ENCODE data around the gene E2F6.

Gene E2F6

GRCh38 chr2:11507517-11507916 is 41.6 kb upstream of the E2F6 start:
- Histone ChIP-seq H3K9me3 (ENCODE audit: low read depth, low read length) (no peaks in the 10 kb centered on the region), H3K4me3 (no peak overlapping the region), H3K9ac (ENCODE audit: insufficient read length) (no peak overlapping the region), H3K27ac (no peak overlapping the region), H3K36me3 (ENCODE audit: insufficient read depth, low read length) (no peaks in the 10 kb centered on the region)
- TF ChIP-seq EZH2 (IDR thresholded peaks at IDR 0.05) = no peak
- no peak for TF ChIP-seq POLR2AphosphoS5 (IDR thresholded peaks at IDR 0.05; ENCODE audit: borderline replicate concordance, low read depth, low read length)
- DNase-seq (ENCODE audit: low read depth, low spot score) = no peak

DNA sequence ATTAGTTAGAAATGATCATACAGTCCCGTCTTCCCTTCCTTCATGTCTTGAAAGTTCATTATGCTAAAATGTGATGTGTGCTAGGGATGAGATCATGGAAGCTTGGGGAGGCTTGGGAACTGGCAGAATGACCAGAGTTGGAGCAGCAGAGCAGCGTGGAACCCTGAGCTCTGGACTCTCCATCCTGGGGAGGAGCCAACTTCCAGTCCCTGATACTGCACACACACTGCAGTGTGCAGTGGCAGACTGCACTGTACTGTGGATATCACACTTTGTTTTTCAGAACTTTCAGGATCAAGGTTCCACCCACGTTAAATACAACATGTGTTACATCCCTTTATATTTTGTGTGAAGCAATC is 40.6 kb upstream of the E2F6 start:
- Histone ChIP-seq H3K36me3 (ENCODE audit: insufficient read depth, low read length) (no peaks in the 10 kb centered on the region), H3K27ac (no peak overlapping the region), H3K4me3 (no peak overlapping the region), H3K9me3 (ENCODE audit: low read depth, low read length) (no peaks in the 10 kb centered on the region), H3K9ac (ENCODE audit: insufficient read length) (no peak overlapping the region)
- TF ChIP-seq POLR2AphosphoS5 (IDR thresholded peaks at IDR 0.05; ENCODE audit: borderline replicate concordance, low read depth, low read length) (no peak), FOXP2 (optimal IDR thresholded peaks at IDR 0.05; ENCODE audit: control extremely low read depth, extremely low read length, insufficient read depth) (no peak), EZH2 (IDR thresholded peaks at IDR 0.05) (no peak)
- DNase-seq (ENCODE audit: low read depth, low spot score) = no peak

DNA sequence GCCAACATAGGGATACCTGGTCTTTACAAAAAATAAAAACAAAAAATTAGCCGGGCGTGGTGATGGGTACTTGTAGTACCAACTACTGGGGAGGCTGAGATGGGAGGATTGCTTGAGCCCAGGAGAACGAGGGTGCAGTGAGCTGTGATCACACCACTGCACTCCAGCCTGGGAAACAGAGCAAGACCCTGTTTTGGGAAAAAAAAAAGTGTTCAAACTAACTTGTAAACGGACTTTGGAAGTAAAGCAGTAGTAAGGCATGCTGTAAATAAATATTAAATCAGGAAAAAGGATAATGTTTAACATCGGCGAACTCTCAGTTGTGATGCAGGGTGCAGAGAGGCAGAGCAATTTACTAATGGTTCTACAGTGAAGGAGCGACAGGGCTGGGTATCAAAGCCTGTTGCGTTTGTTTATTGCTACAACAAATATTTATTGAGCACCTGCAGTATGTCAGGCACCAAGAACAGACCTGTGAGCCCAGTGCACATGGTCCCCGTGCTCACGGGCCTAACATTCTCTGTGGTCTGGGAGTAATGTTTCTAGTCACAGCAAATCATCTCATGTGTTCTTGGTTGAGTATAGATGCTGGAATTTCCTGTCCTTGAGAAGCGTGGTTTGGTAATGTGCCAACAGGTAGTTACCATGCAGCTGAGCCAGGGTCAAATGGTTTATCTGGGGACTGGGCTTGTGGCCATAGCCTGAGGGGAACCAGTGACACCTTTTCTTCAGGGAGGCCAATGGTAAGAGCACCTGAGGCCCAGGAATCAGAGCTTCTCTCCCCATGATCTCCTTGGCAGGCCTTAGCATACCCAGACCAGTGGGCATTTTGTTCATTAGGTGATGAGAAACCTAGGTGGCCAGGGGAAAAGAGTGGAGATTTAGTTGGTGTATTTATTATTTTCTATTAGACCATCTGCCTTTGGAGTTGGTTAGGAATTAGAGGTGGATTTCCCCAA is 40.0 kb upstream of the E2F6 start:
- no peak overlapping the region for H3K4me3 ChIP-seq
- no peak overlapping the region for H3K9ac ChIP-seq (ENCODE audit: insufficient read length)
- no peak for DNase-seq (ENCODE audit: low read depth, low spot score)
- TF ChIP-seq POLR2AphosphoS5 (IDR thresholded peaks at IDR 0.05; ENCODE audit: borderline replicate concordance, low read depth, low read length) (no peak), FOXP2 (optimal IDR thresholded peaks at IDR 0.05; ENCODE audit: control extremely low read depth, extremely low read length, insufficient read depth) (no peak), EZH2 (IDR thresholded peaks at IDR 0.05) (no peak)
- H3K9me3 ChIP-seq (ENCODE audit: low read depth, low read length) = no peaks in the 10 kb centered on the region
- H3K27ac ChIP-seq = no peak overlapping the region
- H3K36me3 ChIP-seq (ENCODE audit: insufficient read depth, low read length) = no peaks in the 10 kb centered on the region

DNA sequence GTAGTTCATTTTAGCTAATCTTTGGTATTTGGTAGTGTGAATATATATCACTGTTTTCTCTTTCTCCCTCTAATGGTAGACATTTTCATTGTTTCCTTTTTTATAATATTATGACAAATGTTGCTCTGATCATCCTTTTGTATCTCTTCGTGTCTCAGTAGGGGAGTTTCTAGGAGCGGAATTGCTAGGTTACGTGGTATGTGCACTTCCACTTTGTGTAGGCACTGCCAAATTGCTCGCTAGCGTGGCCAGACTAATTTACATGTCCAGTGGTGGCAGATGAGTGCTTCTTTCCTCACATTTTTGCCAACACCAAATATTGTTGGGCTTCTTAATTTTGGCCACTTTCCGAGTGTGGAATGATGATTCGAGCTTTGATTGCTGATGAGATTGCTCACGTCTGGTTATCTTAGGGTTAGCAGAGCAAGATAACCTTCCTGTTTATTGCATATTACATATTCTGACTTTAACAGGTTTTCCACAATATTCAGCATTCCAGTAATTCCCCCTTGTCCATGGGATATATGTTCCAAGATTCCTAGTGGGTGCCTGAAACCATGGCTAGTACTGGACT is 37.5 kb upstream of the E2F6 start:
- H3K9ac ChIP-seq (ENCODE audit: insufficient read length) = no peak overlapping the region
- DNase-seq (ENCODE audit: low read depth, low spot score) = no peak
- H3K9me3 ChIP-seq (ENCODE audit: low read depth, low read length) = no peaks in the 10 kb centered on the region
- TF ChIP-seq FOXP2 (optimal IDR thresholded peaks at IDR 0.05; ENCODE audit: control extremely low read depth, extremely low read length, insufficient read depth) (no peak), EZH2 (IDR thresholded peaks at IDR 0.05) (no peak), POLR2AphosphoS5 (IDR thresholded peaks at IDR 0.05; ENCODE audit: borderline replicate concordance, low read depth, low read length) (no peak)
- no peaks in the 10 kb centered on the region for H3K36me3 ChIP-seq (ENCODE audit: insufficient read depth, low read length)
- H3K27ac ChIP-seq = no peak overlapping the region
- H3K4me3 ChIP-seq = no peak overlapping the region

- TF ChIP-seq POLR2AphosphoS5 (IDR thresholded peaks at IDR 0.05; ENCODE audit: borderline replicate concordance, low read depth, low read length) (no peak), FOXP2 (optimal IDR thresholded peaks at IDR 0.05; ENCODE audit: control extremely low read depth, extremely low read length, insufficient read depth) (no peak), EZH2 (IDR thresholded peaks at IDR 0.05) (no peak)
- H3K9me3 ChIP-seq (ENCODE audit: low read depth, low read length) = no peaks in the 10 kb centered on the region
- H3K4me3 ChIP-seq = no peak overlapping the region
- H3K27ac ChIP-seq = no peak overlapping the region
- H3K36me3 ChIP-seq (ENCODE audit: insufficient read depth, low read length) = no peaks in the 10 kb centered on the region
- no peak for DNase-seq (ENCODE audit: low read depth, low spot score)
- H3K9ac ChIP-seq (ENCODE audit: insufficient read length) = no peak overlapping the region
Measured at GRCh38 chr2:11502740-11503292, 36.9 kb upstream of the E2F6 start.

DNA sequence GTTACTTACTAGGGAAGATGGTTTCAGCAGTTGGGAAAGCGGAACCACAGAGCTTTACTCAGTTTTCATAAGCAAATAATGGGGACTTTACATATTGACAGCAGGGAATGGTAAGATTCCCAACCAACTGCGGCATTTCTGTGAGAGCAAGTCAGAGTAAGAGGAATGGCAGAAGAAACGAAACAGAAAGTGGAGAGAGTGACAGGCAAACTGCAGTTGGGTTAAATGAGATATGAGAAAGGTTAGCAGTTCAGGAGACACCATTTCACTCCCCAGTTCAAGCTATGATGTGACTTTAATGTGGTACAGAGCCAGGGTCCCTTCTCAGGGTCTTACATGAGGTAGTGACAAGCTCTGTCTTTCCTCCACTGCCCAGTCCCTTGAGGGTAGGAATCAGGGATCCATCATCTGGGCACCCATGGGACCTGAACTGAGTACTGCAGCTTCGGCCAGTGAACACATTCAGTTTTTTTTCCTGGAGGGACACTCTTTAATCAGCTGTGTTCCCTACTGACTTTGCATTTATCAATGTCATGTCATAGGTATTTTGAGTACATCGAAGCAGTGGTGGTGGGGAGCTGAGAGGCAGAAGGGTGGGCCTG is 34.8 kb upstream of the E2F6 start:
- Histone ChIP-seq H3K9ac (ENCODE audit: insufficient read length) (no peak overlapping the region), H3K4me3 (no peak overlapping the region), H3K9me3 (ENCODE audit: low read depth, low read length) (no peaks in the 10 kb centered on the region)

DNA sequence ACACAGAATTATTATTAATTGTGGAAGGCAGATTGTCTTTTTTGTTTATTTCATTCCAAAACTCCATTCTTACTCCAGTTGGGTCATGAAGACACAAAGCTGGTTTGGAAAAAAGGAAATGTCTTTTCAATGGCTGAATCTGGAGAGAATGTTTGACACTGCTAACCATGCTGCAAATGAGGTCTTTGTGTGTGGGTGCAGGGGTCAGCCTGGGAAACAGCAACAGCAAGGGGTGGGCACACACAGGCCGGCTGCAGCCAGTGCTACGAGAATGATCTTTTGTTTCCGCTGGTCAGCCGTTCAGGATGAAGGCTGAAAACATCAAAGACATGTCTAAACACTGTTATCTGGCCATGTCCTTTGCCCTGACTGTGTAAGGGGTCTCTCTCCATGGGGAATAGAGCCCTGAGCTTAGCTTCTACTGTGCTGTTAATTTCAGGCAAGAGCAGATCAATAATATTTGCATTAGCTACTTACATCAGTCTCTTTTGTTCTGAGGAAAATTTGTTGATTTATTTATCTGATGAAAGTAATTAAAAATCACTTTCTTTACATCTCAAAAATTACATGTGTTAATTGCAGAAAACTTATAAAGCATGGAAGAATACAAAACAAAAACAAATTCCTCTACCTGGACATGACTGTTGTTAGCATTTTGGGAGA is 33.3 kb upstream of the E2F6 start:
- no peak for DNase-seq (ENCODE audit: low read depth, low spot score)
- Histone ChIP-seq H3K4me3 (no peak overlapping the region), H3K27ac (no peak overlapping the region)

More for the DNA sequence above, 34.8 kb upstream of the E2F6 start:
- DNase-seq (ENCODE audit: low read depth, low spot score) = no peak
- H3K36me3 ChIP-seq (ENCODE audit: insufficient read depth, low read length) = no peaks in the 10 kb centered on the region
- H3K27ac ChIP-seq = no peak overlapping the region
- TF ChIP-seq FOXP2 (optimal IDR thresholded peaks at IDR 0.05; ENCODE audit: control extremely low read depth, extremely low read length, insufficient read depth) (no peak), POLR2AphosphoS5 (IDR thresholded peaks at IDR 0.05; ENCODE audit: borderline replicate concordance, low read depth, low read length) (no peak)

More for the DNA sequence above, 33.3 kb upstream of the E2F6 start:
- no peak overlapping the region for H3K9ac ChIP-seq (ENCODE audit: insufficient read length)
- no peaks in the 10 kb centered on the region for H3K9me3 ChIP-seq (ENCODE audit: low read depth, low read length)
- no peaks in the 10 kb centered on the region for H3K36me3 ChIP-seq (ENCODE audit: insufficient read depth, low read length)
- TF ChIP-seq POLR2AphosphoS5 (IDR thresholded peaks at IDR 0.05; ENCODE audit: borderline replicate concordance, low read depth, low read length) (no peak), EZH2 (IDR thresholded peaks at IDR 0.05) (no peak), FOXP2 (optimal IDR thresholded peaks at IDR 0.05; ENCODE audit: control extremely low read depth, extremely low read length, insufficient read depth) (no peak)
